B cell (primary cell): ENCODE results near the gene HIRA. TPM values are rescaled to one million over a fixed set of nuclear protein-coding genes. Genes with fewer than 3 reads are reported as not detected.

Experiments
- ATAC-seq: fragments of 200-7000 bp; cut with Tn5 transposase; one replicate; pipeline ENCODE4 v1.10.0; 2021; ENCODE audit warnings: low read depth, mild to moderate bottlenecking, moderate number of reproducible peaks, moderate library complexity
- CTCF ChIA-PET: fragments of 350-600 bp; sonication (Branson Sonifier 250); formaldehyde crosslinking; loops from one replicate; lab custom pipeline; 2021; ENCODE audit warnings: antibody characterized with exemption, inconsistent platforms; lab: Charles Lee
- POLR2A ChIA-PET: fragments of 350-600 bp; sonication (Branson Sonifier 250); formaldehyde crosslinking; loops from one replicate; lab custom pipeline; 2021; ENCODE audit warnings: antibody characterized with exemption; lab: Charles Lee
- DNase-seq: peaks from one replicate; pipeline ENCODE4 v3.0.0; 2013
- H2AFZ ChIP-seq: 2 replicates; pipeline ENCODE4 v1.6.1; 2012; ENCODE audit warnings: mild to moderate bottlenecking, low read depth, low read length; ENCODE audit not compliant: insufficient read depth, poor library complexity, severe bottlenecking
- H3K27ac ChIP-seq, 2 donors: 1 replicate in 1 of 2; 2 replicates in 1 of 2; pipeline ENCODE4 v1.5.1; 2012 to 2013; ENCODE audit warnings: low read length in 2 of 2, mild to moderate bottlenecking in 2 of 2, moderate library complexity in 1 of 2
- H3K27me3 ChIP-seq, 4 experiments: fragments of 200-600 bp in 1 of 4; sonication (generic) in 1 of 4; replicated peaks in 1 of 4; 1 replicate in 2 of 4; 2 replicates in 2 of 4; pipeline versions ENCODE4 v1.6.1 to v1.7.0; 2013 to 2016; ENCODE audit warnings: low read length in 3 of 4, mild to moderate bottlenecking in 2 of 4, mixed read lengths in 1 of 4, moderate library complexity in 1 of 4; ENCODE audit not compliant: insufficient read depth in 4 of 4, control insufficient read depth in 3 of 4; ENCODE audit errors: control extremely low read depth in 1 of 4
- H3K36me3 ChIP-seq, 2 experiments: replicated peaks in 1 of 2; 1 replicate in 1 of 2; 2 replicates in 1 of 2; pipeline versions ENCODE4 v1.6.1 to v1.7.1; 2013; ENCODE audit warnings: low read length in 1 of 2; ENCODE audit not compliant: insufficient read depth in 2 of 2, control insufficient read depth in 1 of 2; ENCODE audit errors: control extremely low read depth in 1 of 2, extremely low read depth in 1 of 2
- H3K4me1 ChIP-seq, 2 donors: fragments of 200-600 bp in 1 of 2; sonication (generic) in 1 of 2; 1 replicate in 1 of 2; 2 replicates in 1 of 2; pipeline versions ENCODE4 v1.5.1 to v1.6.1; 2013 to 2017; ENCODE audit warnings: low read length in 2 of 2; ENCODE audit not compliant: control insufficient read depth in 2 of 2, insufficient read depth in 2 of 2
- H3K4me2 ChIP-seq: replicated peaks from 2 replicates; pipeline ENCODE3; 2012; ENCODE audit warnings: mild to moderate bottlenecking, low read depth, low read length; ENCODE audit not compliant: poor library complexity, severe bottlenecking
- H3K4me3 ChIP-seq, 5 experiments: fragments of 200-600 bp in 1 of 5; sonication (generic) in 1 of 5; 1 replicate in 3 of 5; 2 replicates in 2 of 5; pipeline versions ENCODE4 v1.5.1 to v1.7.0; 2011 to 2016; ENCODE audit warnings: low read length in 4 of 5, mild to moderate bottlenecking in 4 of 5, low read depth in 2 of 5, control low read depth in 1 of 5, moderate library complexity in 1 of 5; ENCODE audit not compliant: insufficient read depth in 1 of 5; ENCODE audit errors: control extremely low read depth in 1 of 5, extremely low read depth in 1 of 5
- H3K79me2 ChIP-seq: fragments of 200-600 bp; sonication (generic); one replicate; pipeline ENCODE4 v1.6.0; 2016; ENCODE audit warnings: low read length; ENCODE audit not compliant: control insufficient read depth, insufficient read depth
- H3K9ac ChIP-seq: fragments of 200-600 bp; sonication (generic); 2 replicates; pipeline ENCODE4 v1.6.1; 2017; ENCODE audit warnings: mild to moderate bottlenecking, low read length, moderate library complexity
- H3K9me3 ChIP-seq, 3 donors: one replicate each; pipeline versions ENCODE4 v1.6.1 to v1.7.1; 2013; ENCODE audit warnings: low read length in 2 of 3; ENCODE audit not compliant: control insufficient read depth in 2 of 3, insufficient read depth in 1 of 3; ENCODE audit errors: control extremely low read depth in 1 of 3
- H4K20me1 ChIP-seq: 2 replicates; pipeline ENCODE4 v1.6.0; 2012; ENCODE audit warnings: mild to moderate bottlenecking, low read length; ENCODE audit not compliant: insufficient read depth, control insufficient read depth, poor library complexity, severe bottlenecking
- H3K27ac Mint-ChIP-seq: one replicate; pipeline ENCODE4 v1.8.0; 2021; ENCODE audit warnings: mixed read lengths
- H3K27me3 Mint-ChIP-seq: one replicate; pipeline ENCODE4 v1.8.0; 2021; ENCODE audit warnings: mixed read lengths
- H3K4me1 Mint-ChIP-seq: one replicate; pipeline ENCODE4 v1.8.0; 2021; ENCODE audit warnings: mixed read lengths
- H3K4me3 Mint-ChIP-seq: one replicate; pipeline ENCODE4 v1.8.0; 2021; ENCODE audit warnings: mixed read lengths
- H3K9me3 Mint-ChIP-seq: one replicate; pipeline ENCODE4 v1.8.0; 2022; ENCODE audit warnings: mixed read lengths; ENCODE audit not compliant: insufficient read depth
- CTCF ChIP-seq: fragments of 200-600 bp; IDR thresholded peaks from one replicate; pipeline ENCODE4 v1.8.0; 2022; ENCODE audit warnings: antibody characterized with exemption, mild to moderate bottlenecking
- EZH2 ChIP-seq: IDR thresholded peaks from 2 replicates; pipeline ENCODE4 v1.6.1; 2012; ENCODE audit warnings: borderline replicate concordance, low read depth, mild to moderate bottlenecking, moderate library complexity, low read length; ENCODE audit not compliant: insufficient read depth, poor library complexity, severe bottlenecking
- WGBS: methylation state at CpG from one replicate; pipeline ENCODE4 v1.1.5; 2013; ENCODE audit warnings: missing lambda C conversion rate; ENCODE audit not compliant: insufficient coverage; 5-methylcytosine and 5-hydroxymethylcytosine counted together
- intact Hi-C: fragments of 100-400 bp; cut with micrococcal nuclease; formaldehyde crosslinking; loops from one replicate; pipeline ENCODE4 v1.10.0; 2022
- polyA plus RNA-seq: library from polyadenylated mRNA; depleted of rRNA; stranded (reverse); fragments of >200 nt; gene quantifications from 2 replicates; pipeline ENCODE4 v1.2.3, GENCODE V29; 2012
- total RNA-seq, 2 donors: library from RNA; stranded (reverse); fragments of 120-200 nt in 1 of 2; gene quantifications; 1 replicate in 1 of 2; 2 replicates in 1 of 2; pipeline versions ENCODE4 v1.2.3 to v1.2.4, GENCODE V29; 2013 to 2022

The HIRA gene
- total and polyA plus RNA-seq, 2 donors (not counting 1 experiment from before 2014, with no cell fraction given): 28.3 to 34.5 TPM

GRCh38 chr22:19396934-19397733 lies 34.4 kb downstream of the HIRA start:
- H4K20me1 ChIP-seq: no peaks in the 10 kb centered on the region
- Mint-ChIP-seq H3K4me1 (no peaks in the 10 kb centered on the region), H3K27me3 (no peaks in the 10 kb centered on the region), H3K27ac (no peak overlapping the region), H3K4me3 (no peak overlapping the region), H3K9me3 (no peaks in the 10 kb centered on the region)
- 93% methylated on average over 3 of the region's 6 CpGs for WGBS
- H3K79me2 ChIP-seq: no peaks in the 10 kb centered on the region
- ATAC-seq (no peak), DNase-seq (no peak)
- ChIA-PET CTCF (no interaction called here), POLR2A (no interaction called here)
- no peaks in the 10 kb centered on the region for H3K4me1 ChIP-seq
- no peak overlapping the region for H3K27ac ChIP-seq
- H3K4me3 ChIP-seq: no peak overlapping the region
- no peaks in the 10 kb centered on the region for H3K27me3 ChIP-seq
- no peak overlapping the region for H3K4me2 ChIP-seq
- H2AFZ ChIP-seq: no peak overlapping the region
- H3K36me3 ChIP-seq: peaks cover 0 to 76% of the 10 kb centered on the region in 2 experiments
- no peaks in the 10 kb centered on the region for H3K9me3 ChIP-seq
- intact Hi-C loops: no loop called here
- TF ChIP-seq EZH2 (no peak), CTCF (no peak)
- no peak overlapping the region for H3K9ac ChIP-seq

GRCh38 chr22:19396561-19396933 lies 35.0 kb downstream of the HIRA start:
- intact Hi-C loops: no loop called here
- H3K9me3 ChIP-seq: no peaks in the 10 kb centered on the region
- Mint-ChIP-seq H3K4me1 (no peaks in the 10 kb centered on the region), H3K27ac (no peak overlapping the region), H3K27me3 (no peaks in the 10 kb centered on the region), H3K9me3 (no peaks in the 10 kb centered on the region), H3K4me3 (no peak overlapping the region)
- 95% methylated on average over 4 of the region's 6 CpGs for WGBS
- peaks cover 0 to 77% of the 10 kb centered on the region in 2 experiments for H3K36me3 ChIP-seq
- no peak overlapping the region for H3K9ac ChIP-seq
- ATAC-seq (no peak), DNase-seq (no peak)
- no peaks in the 10 kb centered on the region for H3K79me2 ChIP-seq
- no peaks in the 10 kb centered on the region for H3K27me3 ChIP-seq
- no peak overlapping the region for H2AFZ ChIP-seq
- H3K4me1 ChIP-seq: no peaks in the 10 kb centered on the region
- no peak overlapping the region for H3K4me3 ChIP-seq
- H3K27ac ChIP-seq: no peak overlapping the region
- TF ChIP-seq CTCF: no peak
- TF ChIP-seq EZH2: no peak
- POLR2A ChIA-PET: interaction anchor here (0.6 kb wide), 1 partner anchor 18 kb away, joined by 6 read pairs; no protein-coding TSS in a partner anchor
- CTCF ChIA-PET: no interaction called here
- H4K20me1 ChIP-seq: no peaks in the 10 kb centered on the region
- H3K4me2 ChIP-seq: no peak overlapping the region
